PFSK-1 (cell line): Measurements from ENCODE around the gene VAMP4.

ENCODE experiments used
- POLR2AphosphoS5 ChIP-seq: IDR thresholded peaks from 2 replicates; pipeline ENCODE4 v1.6.1; 2012; ENCODE audit warnings: low read depth, mild to moderate bottlenecking, control low read depth, low read length, moderate library complexity
- REST ChIP-seq, 2 experiments: IDR thresholded peaks; 2 replicates each; pipeline versions ENCODE4 v1.6.1 to v1.8.0; 2011 to 2012; ENCODE audit warnings: low read depth in 2 of 2, low read length in 2 of 2, control low read depth in 1 of 2, inconsistent platforms in 1 of 2, mild to moderate bottlenecking in 1 of 2, moderate library complexity in 1 of 2; ENCODE audit not compliant: insufficient read depth in 1 of 2
- SIN3A ChIP-seq: IDR thresholded peaks from 2 replicates; pipeline ENCODE4 v1.6.1; 2012; ENCODE audit warnings: mild to moderate bottlenecking, low read length, moderate library complexity, borderline replicate concordance; ENCODE audit not compliant: insufficient read depth
- TAF1 ChIP-seq: IDR thresholded peaks from 2 replicates; pipeline ENCODE4 v1.6.1; 2012; ENCODE audit warnings: low read length, control low read depth, borderline replicate concordance; ENCODE audit not compliant: insufficient read depth

GRCh38 chr1:171711643-171712042 lies 30.2 kb downstream of the VAMP4 start:
- TF ChIP-seq TAF1, result no peak
- TF ChIP-seq SIN3A, result no peak
- TF ChIP-seq REST (IDR thresholded peaks at IDR 0.05; ENCODE audit: insufficient read depth in 1 of 2, low read depth in 2 of 2, low read length in 2 of 2), result no peak
- TF ChIP-seq POLR2AphosphoS5, result no peak
